ENCODE results near the gene NACA2.
"Not testable (repeated sequence)": the region's sequence is repeated elsewhere in the genome, so short reads cannot be mapped to it uniquely, and the experiment has no call there.

Gene NACA2

GRCh38 chr17:61575983-61576382, 15.0 kb downstream of the NACA2 start:
- no peak for DNase-seq (ENCODE audit: low spot score)

- DNase-seq (ENCODE audit: low spot score): no peak
These were observed 15.6 kb downstream of the NACA2 start for GRCh38 chr17:61575352-61575975.

- no peak for DNase-seq (ENCODE audit: low spot score)
These were observed 16.3 kb downstream of the NACA2 start for GRCh38 chr17:61574542-61575351.

GRCh38 chr17:61572547-61572946, 18.5 kb downstream of the NACA2 start:
- DNase-seq (ENCODE audit: low spot score): not testable (repeated sequence)

- no peak for DNase-seq (ENCODE audit: low spot score)
These were observed 19.4 kb downstream of the NACA2 start for GRCh38 chr17:61571624-61572023.

- DNase-seq (ENCODE audit: low spot score): no peak
These were observed 20.9 kb downstream of the NACA2 start for GRCh38 chr17:61570118-61570517.

GRCh38 chr17:61569525-61569924, 21.5 kb downstream of the NACA2 start:
- not testable (repeated sequence) for DNase-seq (ENCODE audit: low spot score)

GRCh38 chr17:61568219-61569072, 22.6 kb downstream of the NACA2 start:
- DNase-seq (ENCODE audit: low spot score): no peak

- DNase-seq (ENCODE audit: low spot score): no peak
These were observed 23.8 kb downstream of the NACA2 start for GRCh38 chr17:61567045-61567802.

GRCh38 chr17:61566448-61566847, 24.6 kb downstream of the NACA2 start:
- not testable (repeated sequence) for DNase-seq (ENCODE audit: low spot score)

- DNase-seq (ENCODE audit: low spot score): not testable (repeated sequence)
These were observed 25.2 kb downstream of the NACA2 start for GRCh38 chr17:61565850-61566249.

- DNase-seq (ENCODE audit: low spot score): no peak
These were observed 25.8 kb downstream of the NACA2 start for GRCh38 chr17:61565213-61565612.

GRCh38 chr17:61562287-61562686, 28.7 kb downstream of the NACA2 start:
- DNase-seq (ENCODE audit: low spot score): no peak

- no peak for DNase-seq (ENCODE audit: low spot score)
These were observed 29.7 kb downstream of the NACA2 start for GRCh38 chr17:61561354-61561753.

GRCh38 chr17:61560071-61560470, 30.9 kb downstream of the NACA2 start:
- DNase-seq (ENCODE audit: low spot score): no peak

- DNase-seq (ENCODE audit: low spot score): no peak
These were observed 34.5 kb downstream of the NACA2 start for GRCh38 chr17:61556224-61557188.

- DNase-seq (ENCODE audit: low spot score): no peak
These were observed 35.9 kb downstream of the NACA2 start for GRCh38 chr17:61555127-61555566.

GRCh38 chr17:61554209-61554608, 36.8 kb downstream of the NACA2 start:
- no peak for DNase-seq (ENCODE audit: low spot score)

GRCh38 chr17:61552560-61552959, 38.5 kb downstream of the NACA2 start:
- not testable (repeated sequence) for DNase-seq (ENCODE audit: low spot score)

- DNase-seq (ENCODE audit: low spot score): peak; percentile 46
These were observed 39.7 kb downstream of the NACA2 start for GRCh38 chr17:61551255-61551742.

All from kidney capillary endothelial cell (primary cell).